OCI-LY7 (cell line): ENCODE results near the gene ZNF581.

ENCODE experiments used
- CTCF ChIP-seq: fragments of 200-600 bp; sonication (generic); conservative IDR thresholded peaks from 2 replicates; pipeline ENCODE4 v1.5.1; 2014; ENCODE audit warnings: mild to moderate bottlenecking, antibody characterized with exemption, low read length, moderate library complexity, mixed read lengths
- EZH2phosphoT487 ChIP-seq: fragments of 200-600 bp; sonication (generic); IDR thresholded peaks from 2 replicates; pipeline ENCODE4 v1.6.1; 2018; ENCODE audit warnings: low read depth, borderline replicate concordance, mild to moderate bottlenecking, mixed run types, antibody characterized with exemption, low read length, moderate library complexity, mixed read lengths

- no peak for TF ChIP-seq CTCF
- TF ChIP-seq EZH2phosphoT487, result no peak
Measured at GRCh38 chr19:55654323-55654867, 10.9 kb downstream of the ZNF581 start.
